Thyroid gland (tissue), 4 donors: ENCODE measurements around the gene PANX2. TPM values are rescaled to one million over a fixed set of nuclear protein-coding genes. Genes with fewer than 3 reads are reported as not detected.

Experiments used
- DNase-seq, 2 donors: peaks; one replicate each; pipeline ENCODE4 v3.0.0-alpha.2; 2019
- H3K27ac ChIP-seq, 3 donors: fragments of 200-600 bp; sonication (generic); 1 replicate in 2 of 3; 2 replicates in 1 of 3; pipeline ENCODE4 v1.5.1; 2016 to 2019; ENCODE audit warnings: mild to moderate bottlenecking in 1 of 3, moderate library complexity in 1 of 3
- H3K27me3 ChIP-seq: fragments of 200-600 bp; sonication (generic); one replicate; pipeline ENCODE4 v1.5.1; 2019
- H3K36me3 ChIP-seq, 2 donors: fragments of 200-600 bp; sonication (generic); one replicate each; pipeline ENCODE4 v1.5.1; 2016 to 2019
- H3K4me1 ChIP-seq, 2 donors: fragments of 200-600 bp; sonication (generic); one replicate each; pipeline ENCODE4 v1.5.1; 2017 to 2019
- H3K4me3 ChIP-seq, 3 donors: fragments of 200-600 bp; sonication (generic); replicated peaks in 1 of 3; 1 replicate in 2 of 3; 2 replicates in 1 of 3; pipeline ENCODE4 v1.5.1; 2016; ENCODE audit warnings: mild to moderate bottlenecking in 1 of 3
- H3K9me3 ChIP-seq: fragments of 200-600 bp; sonication (generic); one replicate; pipeline ENCODE4 v1.5.1; 2017
- POLR2A ChIP-seq, 2 donors: fragments of 450-650 bp; IDR thresholded peaks; one replicate each; pipeline ENCODE4 v1.6.1; 2017; ENCODE audit warnings: antibody characterized with exemption in 2 of 2, mild to moderate bottlenecking in 2 of 2, moderate library complexity in 1 of 2
- WGBS, 2 donors: methylation state at CpG; one replicate each; pipeline ENCODE4 v1.1.5; 2017; 5-methylcytosine and 5-hydroxymethylcytosine counted together
- intact Hi-C: fragments of 100-400 bp; cut with DNase I; formaldehyde crosslinking; loops from one replicate; pipeline ENCODE4 v1.15.1; 2023
- total RNA-seq, 4 donors: library from RNA; depleted of rRNA; stranded (reverse); fragments of >200 nt; gene quantifications; one replicate each; pipeline ENCODE4 v1.2.3, GENCODE V29; 2016
- TF ChIP-seq, protein P1 (sequence below), 6 experiments: fragments of 200-600 bp in 3 of 6; fragments of 450-650 bp in 3 of 6; sonication (generic) in 3 of 6; IDR thresholded peaks; one replicate each; pipeline ENCODE4 v1.5.1; 2016 to 2019; ENCODE audit warnings: antibody characterized with exemption in 6 of 6, mild to moderate bottlenecking in 2 of 6, inconsistent platforms in 1 of 6, moderate library complexity in 1 of 6

PANX2 gene
- total RNA-seq, 4 donors from 2014 or later: 9.0 to 12.1 (median 10.9) TPM

DNA sequence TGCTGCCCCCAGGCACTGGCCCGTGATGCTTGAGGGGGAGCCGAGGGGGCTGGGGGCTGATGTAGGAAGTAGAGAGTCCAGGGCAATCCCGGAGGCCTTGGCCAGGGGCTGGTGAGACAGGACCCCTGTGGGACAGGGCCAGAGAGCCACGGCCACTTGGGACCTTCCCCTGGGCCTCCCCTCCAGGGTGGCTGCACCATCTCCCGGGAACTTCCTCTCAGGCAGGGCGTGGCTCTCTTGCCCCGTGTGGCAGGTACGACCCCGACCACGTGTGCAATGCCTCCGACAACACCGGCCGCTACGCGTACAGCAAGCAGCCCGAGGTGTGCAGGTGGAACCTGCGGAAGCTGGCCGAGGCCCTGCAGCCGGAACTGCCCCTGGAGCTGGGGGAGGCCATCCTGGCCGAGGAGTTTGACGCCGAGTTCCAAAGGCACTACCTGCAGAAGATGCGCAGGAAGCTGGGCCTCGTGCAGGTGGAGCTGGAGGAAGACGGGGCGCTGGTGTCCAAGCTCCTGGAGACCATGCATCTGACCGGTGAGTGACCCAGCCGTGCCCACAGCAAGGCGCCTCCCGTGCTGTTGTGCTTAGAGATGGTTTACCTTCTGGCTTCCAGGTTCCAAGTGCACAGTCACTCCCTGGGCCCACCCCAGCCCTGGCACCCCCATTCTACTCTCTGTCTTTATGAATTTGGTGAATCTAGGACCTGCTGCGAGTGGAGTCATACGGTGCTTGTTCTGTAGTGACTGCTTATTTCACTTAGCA, 40.0 kb downstream of the PANX2 start:
- no peak for DNase-seq
- H3K4me1 ChIP-seq: no peaks in the 10 kb centered on the region
- TF ChIP-seq, protein P1, sequence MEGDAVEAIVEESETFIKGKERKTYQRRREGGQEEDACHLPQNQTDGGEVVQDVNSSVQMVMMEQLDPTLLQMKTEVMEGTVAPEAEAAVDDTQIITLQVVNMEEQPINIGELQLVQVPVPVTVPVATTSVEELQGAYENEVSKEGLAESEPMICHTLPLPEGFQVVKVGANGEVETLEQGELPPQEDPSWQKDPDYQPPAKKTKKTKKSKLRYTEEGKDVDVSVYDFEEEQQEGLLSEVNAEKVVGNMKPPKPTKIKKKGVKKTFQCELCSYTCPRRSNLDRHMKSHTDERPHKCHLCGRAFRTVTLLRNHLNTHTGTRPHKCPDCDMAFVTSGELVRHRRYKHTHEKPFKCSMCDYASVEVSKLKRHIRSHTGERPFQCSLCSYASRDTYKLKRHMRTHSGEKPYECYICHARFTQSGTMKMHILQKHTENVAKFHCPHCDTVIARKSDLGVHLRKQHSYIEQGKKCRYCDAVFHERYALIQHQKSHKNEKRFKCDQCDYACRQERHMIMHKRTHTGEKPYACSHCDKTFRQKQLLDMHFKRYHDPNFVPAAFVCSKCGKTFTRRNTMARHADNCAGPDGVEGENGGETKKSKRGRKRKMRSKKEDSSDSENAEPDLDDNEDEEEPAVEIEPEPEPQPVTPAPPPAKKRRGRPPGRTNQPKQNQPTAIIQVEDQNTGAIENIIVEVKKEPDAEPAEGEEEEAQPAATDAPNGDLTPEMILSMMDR (IDR thresholded peaks at IDR 0.05): no peak
- no peak for TF ChIP-seq POLR2A (IDR thresholded peaks at IDR 0.05)
- no peak overlapping the region for H3K4me3 ChIP-seq
- intact Hi-C loops: loop anchor here (2.0 to 10.0 kb wide), 2 partner anchors 62 to 286 kb away; no protein-coding TSS in a partner anchor
- peaks cover 25 to 31% of the 10 kb centered on the region in 2 donors for H3K36me3 ChIP-seq
- 96 to 98% methylated on average over 5 to 27 of the region's 32 CpGs for WGBS, 2 donors
- H3K27ac ChIP-seq: no peak overlapping the region
- no peaks in the 10 kb centered on the region for H3K9me3 ChIP-seq
- H3K27me3 ChIP-seq: no peaks in the 10 kb centered on the region

DNA sequence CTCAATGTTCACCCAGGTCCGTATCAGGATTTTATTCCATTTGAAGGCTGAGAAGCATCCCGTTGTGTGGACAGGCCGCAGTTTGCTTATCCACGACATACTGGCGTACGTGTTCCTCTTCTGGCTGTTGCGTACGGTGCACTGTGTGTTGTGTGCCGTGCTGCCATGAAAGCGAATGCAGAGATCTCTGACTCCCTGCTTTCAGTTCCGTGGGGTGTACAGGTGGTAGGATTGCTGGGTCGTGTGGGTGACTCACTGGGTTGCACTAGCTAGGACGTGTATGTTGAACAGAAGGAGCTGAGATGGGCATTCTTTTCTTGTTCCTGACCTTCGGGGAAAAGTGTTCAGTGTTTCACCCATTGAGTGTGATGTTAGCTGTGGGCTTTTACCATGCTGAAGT, 40.6 kb downstream of the PANX2 start:
- peaks cover 31 to 37% of the 10 kb centered on the region in 2 donors for H3K36me3 ChIP-seq
- no peaks in the 10 kb centered on the region for H3K27me3 ChIP-seq
- H3K4me3 ChIP-seq: no peak overlapping the region
- H3K27ac ChIP-seq: no peak overlapping the region
- TF ChIP-seq, protein P1 (IDR thresholded peaks at IDR 0.05): no peak
- TF ChIP-seq POLR2A (IDR thresholded peaks at IDR 0.05): no peak
- DNase-seq: no peak
- WGBS, 2 donors: 91 to 95% methylated on average over 14 of the region's 14 CpGs
- H3K4me1 ChIP-seq: no peaks in the 10 kb centered on the region
- intact Hi-C loops: loop anchor here (2.0 to 10.0 kb wide), 2 partner anchors 62 to 286 kb away; no protein-coding TSS in a partner anchor
- no peaks in the 10 kb centered on the region for H3K9me3 ChIP-seq

DNA sequence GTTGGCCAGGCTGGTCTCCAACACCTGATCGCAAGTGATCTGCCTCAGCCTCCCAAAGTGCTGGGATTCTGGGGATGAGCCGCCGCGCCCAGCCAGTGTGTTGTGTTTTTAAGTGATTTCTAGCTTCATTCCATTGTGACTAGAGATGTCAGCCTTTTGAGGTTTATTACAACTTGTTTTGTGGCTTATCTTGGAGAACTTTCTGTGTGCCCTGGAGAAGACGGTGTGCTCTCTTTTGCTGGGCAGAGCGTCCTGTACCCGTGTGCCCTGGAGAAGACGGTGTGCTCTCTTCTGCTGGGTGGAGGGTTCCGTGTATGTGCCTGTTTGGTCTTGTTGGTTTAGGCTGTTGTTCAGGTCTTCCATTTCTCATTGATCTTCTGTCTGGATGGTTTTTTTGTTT, 42.7 kb downstream of the PANX2 start:
- TF ChIP-seq, protein P1 (IDR thresholded peaks at IDR 0.05): no peak
- TF ChIP-seq POLR2A (IDR thresholded peaks at IDR 0.05): no peak
- no peaks in the 10 kb centered on the region for H3K9me3 ChIP-seq
- no peaks in the 10 kb centered on the region for H3K27me3 ChIP-seq
- WGBS, 2 donors: 97 to 99% methylated on average over 9 of the region's 9 CpGs
- no peak overlapping the region for H3K27ac ChIP-seq
- DNase-seq: no peak
- intact Hi-C loops: loop anchor here (10.0 kb wide), 1 partner anchor 288 kb away; no protein-coding TSS in a partner anchor
- H3K36me3 ChIP-seq: peaks cover 46 to 48% of the 10 kb centered on the region in 2 donors
- H3K4me1 ChIP-seq: no peaks in the 10 kb centered on the region
- no peak overlapping the region for H3K4me3 ChIP-seq

DNA sequence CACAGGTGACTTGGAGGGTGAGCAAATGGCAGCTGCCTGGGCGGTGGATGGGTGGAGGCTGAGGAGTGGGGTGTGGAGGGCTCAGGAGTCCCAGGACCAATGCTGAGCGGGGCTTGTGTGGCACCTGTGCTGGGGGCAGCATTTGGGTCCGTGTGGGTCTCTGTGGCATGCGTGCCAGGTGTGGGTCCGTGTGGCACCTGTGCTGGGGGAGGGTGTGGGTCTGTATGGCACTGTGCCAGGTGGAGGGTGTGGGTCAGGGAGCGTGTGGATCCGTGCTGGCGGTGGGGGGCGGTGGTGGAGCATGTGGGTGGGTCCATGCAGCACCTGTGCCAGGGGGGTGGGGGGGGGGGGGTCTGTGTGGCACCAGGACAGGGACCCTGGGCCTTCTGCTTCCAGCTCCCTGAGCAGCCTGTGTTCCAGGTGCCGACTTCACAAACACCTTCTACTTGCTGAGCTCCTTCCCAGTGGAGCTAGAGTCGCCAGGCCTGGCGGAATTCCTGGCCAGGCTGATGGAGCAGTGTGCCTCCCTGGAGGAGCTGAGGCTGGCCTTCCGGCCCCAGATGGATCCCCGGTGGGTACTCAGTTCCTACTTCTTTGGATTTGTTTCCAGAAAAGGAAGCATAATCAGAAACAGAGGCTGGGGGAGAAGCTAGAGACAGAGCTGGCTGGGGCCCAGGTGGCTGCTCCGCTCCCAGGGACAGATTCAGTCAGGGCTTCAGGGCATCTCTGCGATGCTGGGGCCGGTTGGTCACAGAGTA, 44.9 kb downstream of the PANX2 start:
- intact Hi-C loops: loop anchor here (10.0 kb wide), 1 partner anchor 291 kb away; no protein-coding TSS in a partner anchor
- Histone ChIP-seq H3K27ac (no peak overlapping the region), H3K4me3 (no peak overlapping the region), H3K9me3 (no peaks in the 10 kb centered on the region), H3K27me3 (no peaks in the 10 kb centered on the region), H3K4me1 (peaks cover 5 to 6% of the 10 kb centered on the region in 2 donors), H3K36me3 (peaks cover 49 to 54% of the 10 kb centered on the region in 2 donors)
- no peak for TF ChIP-seq POLR2A (IDR thresholded peaks at IDR 0.05)
- TF ChIP-seq, protein P1 (IDR thresholded peaks at IDR 0.05): no peak
- 74 to 81% methylated on average over 11 to 16 of the region's 17 CpGs for WGBS, 2 donors
- no peak for DNase-seq
